Glomerular visceral epithelial cell (primary cell): ENCODE data around the gene TARBP2.

Experiments used
- DNase-seq: peaks from one replicate; pipeline ENCODE4 v3.0.0-alpha.2; 2016; ENCODE audit errors: extremely low spot score

The TARBP2 gene

DNA sequence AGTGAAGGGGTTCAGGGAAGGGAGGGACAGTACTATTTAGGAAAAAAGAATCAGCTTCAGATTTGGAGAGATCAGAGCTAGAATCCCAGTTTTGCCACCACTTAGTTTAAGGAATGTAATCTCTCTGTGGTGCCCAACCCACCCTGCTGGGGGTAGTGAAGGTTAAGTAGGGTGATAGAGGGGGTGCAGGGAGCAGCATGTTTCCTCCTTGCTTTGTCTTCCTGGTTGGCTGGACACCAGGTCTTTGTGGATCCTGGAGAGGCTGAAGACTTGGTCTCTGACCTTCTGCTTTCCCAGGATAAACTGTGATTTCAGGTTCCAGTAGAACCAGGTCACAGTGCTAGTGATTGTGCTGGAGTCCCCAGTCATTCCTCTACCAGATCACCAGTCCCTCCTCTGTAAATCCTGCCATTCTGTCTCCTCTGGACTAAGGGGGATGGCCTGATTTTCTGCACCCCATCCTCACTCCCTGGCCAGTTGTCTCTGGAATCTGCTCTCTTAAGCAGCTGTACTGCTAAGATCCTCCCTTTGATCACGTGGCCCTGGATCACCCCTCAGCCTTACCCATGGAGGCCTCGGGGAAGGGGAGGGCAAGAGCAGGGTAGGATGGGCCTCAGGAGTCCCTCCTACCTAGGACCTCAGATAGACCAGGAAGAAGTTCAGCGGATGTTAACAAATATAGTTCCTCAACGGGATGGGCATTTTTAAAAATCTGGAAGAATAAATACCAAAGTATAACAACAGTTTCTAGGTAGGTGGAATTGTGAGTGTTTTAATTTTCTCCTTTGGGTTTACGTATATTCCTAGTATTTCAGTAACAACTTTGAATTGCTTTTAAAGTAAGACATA is 5.0 kb upstream of the TARBP2 start:
- DNase-seq, result peak; percentile 77

GRCh38 chr12:53496752-53497032 is 4.4 kb upstream of the TARBP2 start:
- DNase-seq, result no peak

DNA sequence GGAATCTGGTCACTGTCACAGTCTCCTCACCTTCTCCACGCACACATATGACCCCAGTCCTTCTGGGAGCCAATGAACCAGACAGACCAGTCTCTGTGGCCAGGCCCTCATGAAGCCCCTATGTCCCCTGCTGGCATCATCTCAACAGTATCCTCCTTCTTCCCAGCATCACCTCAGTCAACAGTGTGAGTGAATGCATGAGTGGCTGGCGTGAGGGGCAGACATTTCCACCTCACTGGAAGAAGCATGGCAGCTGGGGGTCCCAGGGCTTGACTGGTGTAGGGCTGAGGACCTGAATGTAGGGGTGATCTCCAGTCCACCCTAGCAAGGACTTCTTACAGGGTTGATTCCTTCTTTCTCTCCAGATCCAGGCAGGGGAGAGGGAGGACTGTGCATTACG is 3.6 kb upstream of the TARBP2 start:
- DNase-seq, result no peak

DNA sequence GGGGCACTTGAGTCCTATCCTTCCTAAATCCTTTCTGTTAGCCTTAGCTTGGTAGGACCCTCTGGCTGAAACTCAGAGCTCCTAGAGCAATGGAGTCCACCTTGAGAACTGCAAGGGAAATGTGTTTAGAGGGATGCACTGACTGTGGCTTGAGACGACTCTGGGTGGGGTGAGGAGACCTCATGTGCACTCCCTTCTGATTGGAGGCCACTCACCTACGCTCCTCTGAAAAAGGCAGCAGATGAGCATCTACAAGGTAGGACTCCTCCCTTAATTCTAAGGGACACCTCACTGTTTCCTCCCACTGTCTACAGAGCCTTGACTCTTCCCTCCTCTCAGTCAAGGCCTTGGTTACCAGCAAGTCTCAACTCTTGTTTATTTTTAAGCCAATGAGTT is 2.9 kb upstream of the TARBP2 start:
- no peak for DNase-seq

GRCh38 chr12:53499266-53500141 is 1.6 kb upstream of the TARBP2 start, which contains the start of gene MAP3K12:
Gene MAP3K12, minus strand, starts transcription at chr12:53499458. Its CDS starts 12,067 bp downstream, at chr12:53487391.
- DNase-seq, result peak; percentile 58

GRCh38 chr12:53500142-53500775 is 824 bp upstream of the TARBP2 start:
- no peak for DNase-seq

DNA sequence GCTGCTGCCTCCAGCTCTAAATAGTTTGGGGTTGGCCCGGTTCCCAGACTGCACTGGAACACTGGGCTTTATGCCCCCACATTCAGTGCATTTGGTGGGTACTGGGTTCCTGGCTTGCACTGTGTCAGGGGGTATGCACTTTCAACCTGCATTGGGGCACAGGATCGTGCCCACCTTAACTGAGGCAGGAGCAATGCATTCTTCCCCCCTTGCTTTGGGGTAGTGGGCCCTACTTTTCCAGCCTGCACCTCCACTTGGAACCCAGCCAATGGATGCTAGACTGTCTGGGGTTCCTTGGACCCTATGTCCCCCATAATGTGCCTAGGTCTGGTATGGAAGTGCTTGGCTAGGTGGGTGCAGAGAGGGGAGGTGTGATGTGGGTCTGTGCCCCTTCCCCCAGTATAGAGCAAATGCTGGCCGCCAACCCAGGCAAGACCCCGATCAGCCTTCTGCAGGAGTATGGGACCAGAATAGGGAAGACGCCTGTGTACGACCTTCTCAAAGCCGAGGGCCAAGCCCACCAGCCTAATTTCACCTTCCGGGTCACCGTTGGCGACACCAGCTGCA is 615 bp downstream of the TARBP2 start:
- no peak for DNase-seq

- DNase-seq, result no peak
These were observed 1.2 kb downstream of the TARBP2 start for GRCh38 chr12:53502331-53502730.

DNA sequence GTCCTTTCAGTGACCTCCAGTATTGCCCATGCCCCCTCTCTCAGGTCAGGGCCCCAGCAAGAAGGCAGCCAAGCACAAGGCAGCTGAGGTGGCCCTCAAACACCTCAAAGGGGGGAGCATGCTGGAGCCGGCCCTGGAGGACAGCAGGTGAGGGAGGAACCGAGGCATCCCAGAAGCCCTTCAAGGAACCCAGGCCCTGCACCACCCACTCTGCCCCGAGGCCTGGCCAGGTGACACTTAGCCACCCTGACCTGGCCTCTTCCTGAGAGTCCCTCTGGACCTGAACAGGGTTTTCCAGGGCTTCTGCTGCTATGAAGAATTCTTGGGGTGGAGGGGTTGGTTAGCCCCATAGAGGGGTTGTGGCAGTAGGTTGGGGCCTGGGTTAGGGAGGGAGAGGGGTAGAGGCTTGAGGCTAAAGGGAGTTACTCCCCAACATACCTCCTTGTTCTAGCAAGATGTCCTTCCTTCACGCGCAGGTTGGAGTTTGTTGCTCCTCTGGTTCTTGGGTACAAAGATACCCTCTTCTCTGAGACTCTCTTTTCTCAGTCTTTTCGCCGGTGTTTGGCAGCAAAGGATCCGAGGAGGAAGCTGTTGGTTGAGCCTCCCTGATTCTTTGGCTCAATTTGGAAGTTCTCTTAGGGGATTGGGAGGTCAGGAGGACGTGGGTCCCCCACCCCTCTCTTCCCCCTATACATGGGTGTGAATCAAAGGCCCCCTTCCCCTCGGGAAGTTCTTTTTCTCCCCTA is 2.1 kb downstream of the TARBP2 start:
- no peak for DNase-seq

GRCh38 chr12:53504004-53504920 is 3.2 kb downstream of the TARBP2 start:
- DNase-seq, result no peak

- DNase-seq, result no peak
These were observed 4.0 kb downstream of the TARBP2 start for GRCh38 chr12:53505086-53505485.

GRCh38 chr12:53505555-53506449 is 4.7 kb downstream of the TARBP2 start:
- no peak for DNase-seq

- DNase-seq, result no peak
These were observed 5.3 kb downstream of the TARBP2 start for GRCh38 chr12:53506450-53506785.

DNA sequence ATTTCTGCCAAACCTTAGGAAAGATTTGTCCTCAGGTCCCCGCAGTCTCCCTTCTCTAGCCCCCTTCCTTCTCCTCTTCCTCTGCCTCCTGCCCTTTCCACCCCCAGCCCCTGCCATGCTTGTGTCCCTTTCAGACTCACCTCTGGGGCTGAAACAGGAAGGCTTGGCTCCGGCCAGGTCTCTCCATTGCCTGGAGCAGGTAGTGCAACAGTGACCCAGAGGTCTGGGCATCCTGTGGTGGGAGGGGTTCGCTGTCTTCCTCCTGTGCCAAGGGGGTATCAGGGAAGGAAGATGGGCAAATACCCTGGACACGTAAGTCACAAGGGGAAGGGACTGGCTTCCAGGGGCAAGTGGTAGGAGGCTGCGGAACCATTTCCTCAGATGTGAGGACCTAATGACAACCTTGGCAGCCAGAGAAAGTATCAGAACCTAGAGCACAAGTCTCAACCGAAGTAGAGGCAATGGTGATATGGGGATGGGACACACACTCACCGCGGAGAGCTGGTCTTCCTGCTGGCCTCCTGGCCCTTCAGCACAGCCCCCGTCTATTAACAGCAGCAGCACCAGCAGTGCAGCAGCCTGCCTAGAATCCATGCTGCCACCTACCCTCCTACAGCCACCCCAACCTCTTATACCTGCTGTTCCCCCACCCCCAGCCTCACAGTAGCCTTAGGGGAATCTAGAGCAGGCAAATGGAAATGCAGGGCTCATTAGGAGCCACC is 6.0 kb downstream of the TARBP2 start, which contains the start of gene NPFF:
TSS of gene NPFF (minus strand) at position 604 of the 722 bp plus-strand sequence. CDS start at position 594, 10 bp downstream.
- DNase-seq, result no peak

DNA sequence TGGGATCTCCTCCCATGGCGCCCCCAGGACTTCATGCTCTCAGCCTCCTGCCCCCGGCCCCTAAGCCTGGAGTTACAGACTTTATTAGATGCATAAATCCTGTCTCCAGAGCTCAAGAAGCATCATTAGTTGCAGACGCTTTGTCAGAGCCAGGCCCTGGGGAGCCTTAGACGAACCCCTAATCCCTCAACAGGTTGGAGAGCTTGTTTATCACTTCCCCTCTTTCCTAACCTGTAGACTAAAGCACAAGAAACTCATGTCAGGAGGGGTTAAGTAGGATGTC is 6.5 kb downstream of the TARBP2 start:
- DNase-seq, result no peak

GRCh38 chr12:53508534-53509170 is 7.6 kb downstream of the TARBP2 start:
- DNase-seq, result peak; percentile 79

DNA sequence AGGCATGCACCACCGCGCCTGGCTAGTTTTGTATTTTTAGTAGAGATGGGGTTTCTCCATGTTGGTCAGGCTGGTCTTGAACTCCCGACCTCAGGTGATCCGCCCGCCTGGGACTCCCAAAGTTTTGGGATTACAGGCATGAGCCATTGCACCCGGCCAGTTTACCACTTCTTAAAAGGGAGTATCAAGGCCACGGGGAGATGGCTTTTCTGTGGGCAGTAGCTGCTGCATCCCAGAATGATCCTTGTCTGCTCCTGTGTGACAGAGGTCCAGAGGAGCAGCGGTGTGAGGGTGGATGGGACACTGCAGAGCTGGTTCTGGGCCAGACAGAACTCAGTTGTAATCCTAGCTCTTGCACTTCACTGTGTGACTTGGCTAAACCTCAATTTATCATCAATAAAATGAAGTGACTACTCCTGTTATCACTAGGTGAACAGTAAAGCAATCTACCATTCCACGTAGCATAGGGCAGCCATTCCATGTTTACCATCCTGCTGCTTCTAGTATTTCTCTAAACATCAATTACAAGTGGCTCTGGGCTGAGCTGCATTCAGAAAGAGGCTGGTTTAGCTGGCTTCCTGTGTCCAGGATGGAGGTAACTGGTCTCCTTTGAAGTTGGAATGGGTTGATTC is 9.2 kb downstream of the TARBP2 start:
- DNase-seq, result no peak
